WTC11 (cell line): ENCODE measurements around the gene DMXL1. TPM values are rescaled to one million over a fixed set of nuclear protein-coding genes. Genes with fewer than 3 reads are reported as not detected.

Source experiments
- ATAC-seq: fragments of 200-7000 bp; cut with Tn5 transposase; 2 replicates; pipeline ENCODE4 v1.10.0; 2021; ENCODE audit warnings: mild to moderate bottlenecking, moderate library complexity
- CTCF ChIA-PET: fragments of 300-600 bp; sonication (Branson Sonifier 250); formaldehyde crosslinking; loops from one replicate; lab custom pipeline; 2021; ENCODE audit warnings: antibody characterized with exemption; lab: Charles Lee
- POLR2A ChIA-PET: fragments of 350-600 bp; sonication (Branson Sonifier 250); formaldehyde crosslinking; loops from one replicate; lab custom pipeline; 2021; ENCODE audit warnings: antibody characterized with exemption; lab: Charles Lee
- DNase-seq: peaks from one replicate; pipeline ENCODE4 v3.0.0; 2021; ENCODE audit warnings: low spot score
- H3K27ac Mint-ChIP-seq: 2 replicates; pipeline ENCODE4 v1.8.0; 2021; ENCODE audit warnings: mixed read lengths
- H3K27me3 Mint-ChIP-seq: 2 replicates; pipeline ENCODE4 v1.8.0; 2021; ENCODE audit warnings: low read depth, mild to moderate bottlenecking, moderate library complexity, mixed read lengths
- H3K36me3 Mint-ChIP-seq: 2 replicates; pipeline ENCODE4 v1.8.0; 2021; ENCODE audit warnings: mixed read lengths
- H3K4me1 Mint-ChIP-seq: 2 replicates; pipeline ENCODE4 v1.8.0; 2022; ENCODE audit warnings: mixed read lengths
- H3K4me3 Mint-ChIP-seq: 2 replicates; pipeline ENCODE4 v1.8.0; 2021; ENCODE audit warnings: mild to moderate bottlenecking, moderate library complexity, mixed read lengths
- H3K9me3 Mint-ChIP-seq: 2 replicates; pipeline ENCODE4 v1.8.0; 2021; ENCODE audit warnings: mixed read lengths
- ATF3 ChIP-seq: sonication (generic); formaldehyde crosslinking; conservative IDR thresholded peaks from 2 replicates; pipeline ENCODE4 v1.8.1; 2022; ENCODE audit warnings: mild to moderate bottlenecking, missing genetic modification reagents
- ATF6 ChIP-seq: sonication (generic); formaldehyde crosslinking; IDR thresholded peaks from 2 replicates; pipeline ENCODE4 v1.8.1; 2023; ENCODE audit warnings: mild to moderate bottlenecking, missing genetic modification reagents
- CDX4 ChIP-seq: fragments of 250-450 bp; sonication (Bioruptor Pico); IDR thresholded peaks from 2 replicates; pipeline ENCODE4 v1.9.0; 2021; ENCODE audit warnings: moderate library complexity, mild to moderate bottlenecking, inconsistent platforms, borderline replicate concordance
- ERG ChIP-seq: fragments of 250-450 bp; sonication (Bioruptor Pico); IDR thresholded peaks from 2 replicates; pipeline ENCODE4 v1.8.0; 2021; ENCODE audit warnings: mild to moderate bottlenecking
- FOXJ3 ChIP-seq: sonication (generic); formaldehyde crosslinking; IDR thresholded peaks from 2 replicates; pipeline ENCODE4 v1.9.0; 2021; ENCODE audit warnings: missing genetic modification reagents, mild to moderate bottlenecking, borderline replicate concordance
- GRHL2 ChIP-seq: fragments of 250-450 bp; sonication (Bioruptor Pico); IDR thresholded peaks from 2 replicates; pipeline ENCODE4 v1.8.0; 2022; ENCODE audit warnings: mild to moderate bottlenecking, moderate library complexity; ENCODE audit not compliant: insufficient replicate concordance, severe bottlenecking
- HMGA2 ChIP-seq: fragments of 250-450 bp; sonication (Bioruptor Pico); IDR thresholded peaks from 2 replicates; pipeline ENCODE4 v1.4.0; 2021; ENCODE audit warnings: mild to moderate bottlenecking, moderate library complexity
- MLX ChIP-seq: sonication (generic); formaldehyde crosslinking; IDR thresholded peaks from 2 replicates; pipeline ENCODE4 v1.8.1; 2023; ENCODE audit warnings: mild to moderate bottlenecking, missing genetic modification reagents, moderate library complexity
- NFATC4 ChIP-seq: fragments of 250-450 bp; sonication (Bioruptor Pico); IDR thresholded peaks from 2 replicates; pipeline ENCODE4 v1.9.0; 2021; ENCODE audit warnings: mild to moderate bottlenecking
- PRRX2 ChIP-seq: fragments of 250-450 bp; sonication (Bioruptor Pico); IDR thresholded peaks from 2 replicates; pipeline ENCODE4 v1.8.0; 2021; ENCODE audit warnings: mild to moderate bottlenecking
- RORB ChIP-seq: fragments of 250-450 bp; sonication (Bioruptor Pico); IDR thresholded peaks from 2 replicates; pipeline ENCODE4 v1.9.0; 2021; ENCODE audit warnings: mild to moderate bottlenecking
- ZNF219 ChIP-seq: sonication (generic); formaldehyde crosslinking; IDR thresholded peaks from 2 replicates; pipeline ENCODE4 v1.8.0; 2023; ENCODE audit warnings: missing genetic modification reagents, mild to moderate bottlenecking, borderline replicate concordance
- ZNF317 ChIP-seq: sonication (generic); formaldehyde crosslinking; IDR thresholded peaks from 2 replicates; pipeline ENCODE4 v1.8.1; 2023; ENCODE audit warnings: low read depth, mild to moderate bottlenecking, moderate library complexity, missing genetic modification reagents, borderline replicate concordance
- ZNF416 ChIP-seq: fragments of 250-450 bp; sonication (Bioruptor Pico); IDR thresholded peaks from 2 replicates; pipeline ENCODE4 v1.9.0; 2021; ENCODE audit warnings: mild to moderate bottlenecking, inconsistent platforms
- ZNF425 ChIP-seq: fragments of 250-450 bp; sonication (Bioruptor Pico); conservative IDR thresholded peaks from 2 replicates; pipeline ENCODE4 v1.9.0; 2021; ENCODE audit warnings: mild to moderate bottlenecking
- ZNF512 ChIP-seq: sonication (generic); formaldehyde crosslinking; IDR thresholded peaks from 2 replicates; pipeline ENCODE4 v1.8.1; 2022; ENCODE audit warnings: missing genetic modification reagents, borderline replicate concordance
- ZNF671 ChIP-seq: fragments of 250-450 bp; sonication (Bioruptor Pico); IDR thresholded peaks from 2 replicates; pipeline ENCODE4 v1.8.0; 2021; ENCODE audit warnings: mild to moderate bottlenecking
- total RNA-seq: library from RNA; stranded (reverse); gene quantifications from 3 replicates; pipeline ENCODE4 v1.2.3, GENCODE V29; 2021

The DMXL1 gene
- total RNA-seq, 1 experiment from 2014 or later: 43.7 TPM

- Mint-ChIP-seq H3K4me1 (peaks cover 18% of the 10 kb centered on the region), H3K27me3 (no peaks in the 10 kb centered on the region), H3K4me3 (no peak overlapping the region), H3K27ac (no peak overlapping the region)
- ChIA-PET CTCF (interaction anchor here (1.3 kb wide), 1 partner anchor 17 kb away, joined by 3 read pairs; no protein-coding TSS in a partner anchor), POLR2A (no interaction called here)
- no peak for ATAC-seq
- DNase-seq: no peak
- TF ChIP-seq HMGA2: no peak
- TF ChIP-seq, all 79 proteins: peak for 0
- no peaks in the 10 kb centered on the region for H3K9me3 Mint-ChIP-seq
- H3K36me3 Mint-ChIP-seq: no peaks in the 10 kb centered on the region
These were observed 214.4 kb downstream of the DMXL1 start for GRCh38 chr5:119285070-119285916.

- Mint-ChIP-seq H3K27me3 (no peaks in the 10 kb centered on the region), H3K36me3 (no peaks in the 10 kb centered on the region), H3K27ac (no peak overlapping the region), H3K4me1 (peaks cover 32% of the 10 kb centered on the region), H3K9me3 (no peaks in the 10 kb centered on the region), H3K4me3 (no peak overlapping the region)
- ChIA-PET CTCF (interaction anchor here (0.7 kb wide), 1 partner anchor 125 kb away, joined by 3 read pairs; no protein-coding TSS in a partner anchor), POLR2A (no interaction called here)
- no peak for TF ChIP-seq FOXJ3 (CRISPR knock-in tag)
- no peak for TF ChIP-seq ZNF416 (CRISPR knock-in tag)
- no peak for TF ChIP-seq ERG (CRISPR knock-in tag)
- DNase-seq (no peak), ATAC-seq (no peak)
These were observed 215.9 kb downstream of the DMXL1 start for GRCh38 chr5:119286511-119287488.

- Mint-ChIP-seq H3K36me3 (no peaks in the 10 kb centered on the region), H3K27me3 (no peaks in the 10 kb centered on the region), H3K27ac (no peak overlapping the region), H3K4me1 (peaks cover 35% of the 10 kb centered on the region), H3K4me3 (no peak overlapping the region), H3K9me3 (no peaks in the 10 kb centered on the region)
- DNase-seq: no peak
- POLR2A ChIA-PET: no interaction called here
- CTCF ChIA-PET: no interaction called here
- ATAC-seq: no peak
- no peak for TF ChIP-seq ZNF671
- no peak for TF ChIP-seq ZNF512 (CRISPR knock-in tag)
- no peak for TF ChIP-seq RORB (CRISPR knock-in tag)
- no peak for TF ChIP-seq GRHL2
- no peak for TF ChIP-seq ATF3 (CRISPR knock-in tag)
- TF ChIP-seq ATF6 (CRISPR knock-in tag): no peak
- TF ChIP-seq ZNF219 (CRISPR knock-in tag): no peak
- no peak for TF ChIP-seq MLX
- TF ChIP-seq CDX4 (CRISPR knock-in tag): no peak
- TF ChIP-seq NFATC4 (CRISPR knock-in tag): no peak
- TF ChIP-seq PRRX2 (CRISPR knock-in tag): no peak
- no peak for TF ChIP-seq ZNF425
- TF ChIP-seq ZNF317 (CRISPR knock-in tag): no peak
These were observed 216.7 kb downstream of the DMXL1 start for GRCh38 chr5:119287547-119288111.
